Measurements from ENCODE around the gene KCNIP1.

KCNIP1 gene

DNA sequence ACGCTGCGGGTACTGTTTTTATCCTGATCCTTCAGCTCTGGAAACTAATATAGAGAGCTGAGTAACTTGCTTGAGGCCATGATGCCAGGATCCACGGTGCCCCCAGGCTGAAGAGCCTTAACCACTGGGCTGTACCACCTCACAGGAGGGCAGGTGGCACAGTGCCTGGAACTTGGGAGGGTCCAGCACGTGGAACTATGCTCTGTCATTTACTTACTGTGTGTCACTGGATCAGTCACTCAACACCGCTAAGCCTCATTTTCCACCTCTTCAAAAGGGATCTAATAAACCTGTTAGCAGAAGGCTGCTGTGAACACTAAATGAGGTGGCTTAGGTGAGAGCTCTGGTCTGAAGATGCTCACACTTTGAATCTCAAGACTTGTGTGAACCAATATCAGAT is 29.6 kb downstream of the KCNIP1 start:
- Histone ChIP-seq H3K4me1 (ENCODE audit: control insufficient read depth, insufficient read depth, low read length) (peaks cover 25% of the 10 kb centered on the region), H3K27ac (ENCODE audit: insufficient read depth, low read depth, low read length, poor library complexity, severe bottlenecking) (no peak overlapping the region), H3K27me3 (ENCODE audit: control insufficient read depth, insufficient read depth, low read length, poor library complexity, severe bottlenecking) (no peaks in the 10 kb centered on the region), H3K36me3 (ENCODE audit: control insufficient read depth, insufficient read depth, low read length) (no peaks in the 10 kb centered on the region), H3K4me3 (ENCODE audit: insufficient read depth, low read depth, low read length) (no peak overlapping the region), H3K9me3 (ENCODE audit: control insufficient read depth, low read length) (no peaks in the 10 kb centered on the region)
- 94 to 98% methylated on average over 5 of the region's 5 CpGs for WGBS, 2 experiments

- no peak overlapping the region for H3K4me3 ChIP-seq (ENCODE audit: insufficient read depth, low read depth, low read length)
- H3K9me3 ChIP-seq (ENCODE audit: control insufficient read depth, low read length): no peaks in the 10 kb centered on the region
- no peaks in the 10 kb centered on the region for H3K36me3 ChIP-seq (ENCODE audit: control insufficient read depth, insufficient read depth, low read length)
- H3K27ac ChIP-seq (ENCODE audit: insufficient read depth, low read depth, low read length, poor library complexity, severe bottlenecking): no peak overlapping the region
- H3K27me3 ChIP-seq (ENCODE audit: control insufficient read depth, insufficient read depth, low read length, poor library complexity, severe bottlenecking): no peaks in the 10 kb centered on the region
- 70 to 72% methylated on average over 2 of the region's 2 CpGs for WGBS, 2 experiments
- H3K4me1 ChIP-seq (ENCODE audit: control insufficient read depth, insufficient read depth, low read length): peaks cover 23% of the 10 kb centered on the region
These were observed 30.4 kb downstream of the KCNIP1 start for GRCh38 chr5:170534177-170534576.

GRCh38 chr5:170534941-170535340 is 31.1 kb downstream of the KCNIP1 start:
- Histone ChIP-seq H3K9me3 (ENCODE audit: control insufficient read depth, low read length) (no peaks in the 10 kb centered on the region), H3K36me3 (ENCODE audit: control insufficient read depth, insufficient read depth, low read length) (no peaks in the 10 kb centered on the region), H3K27me3 (ENCODE audit: control insufficient read depth, insufficient read depth, low read length, poor library complexity, severe bottlenecking) (no peaks in the 10 kb centered on the region), H3K4me3 (ENCODE audit: insufficient read depth, low read depth, low read length) (no peak overlapping the region), H3K27ac (ENCODE audit: insufficient read depth, low read depth, low read length, poor library complexity, severe bottlenecking) (no peak overlapping the region), H3K4me1 (ENCODE audit: control insufficient read depth, insufficient read depth, low read length) (peaks cover 23% of the 10 kb centered on the region)
- 58 to 62% methylated on average over 7 of the region's 7 CpGs for WGBS, 2 experiments

- H3K36me3 ChIP-seq (ENCODE audit: control insufficient read depth, insufficient read depth, low read length): no peaks in the 10 kb centered on the region
- H3K4me3 ChIP-seq (ENCODE audit: insufficient read depth, low read depth, low read length): no peak overlapping the region
- peaks cover 23% of the 10 kb centered on the region for H3K4me1 ChIP-seq (ENCODE audit: control insufficient read depth, insufficient read depth, low read length)
- H3K27me3 ChIP-seq (ENCODE audit: control insufficient read depth, insufficient read depth, low read length, poor library complexity, severe bottlenecking): no peaks in the 10 kb centered on the region
- H3K9me3 ChIP-seq (ENCODE audit: control insufficient read depth, low read length): no peaks in the 10 kb centered on the region
- no peak overlapping the region for H3K27ac ChIP-seq (ENCODE audit: insufficient read depth, low read depth, low read length, poor library complexity, severe bottlenecking)
- 80 to 93% methylated on average over 4 of the region's 4 CpGs for WGBS, 2 experiments
These were observed 32.7 kb downstream of the KCNIP1 start for GRCh38 chr5:170536525-170536924.

GRCh38 chr5:170537451-170538095 is 33.8 kb downstream of the KCNIP1 start:
- Histone ChIP-seq H3K27ac (ENCODE audit: insufficient read depth, low read depth, low read length, poor library complexity, severe bottlenecking) (no peak overlapping the region), H3K4me1 (ENCODE audit: control insufficient read depth, insufficient read depth, low read length) (peaks cover 18% of the 10 kb centered on the region), H3K4me3 (ENCODE audit: insufficient read depth, low read depth, low read length) (no peak overlapping the region), H3K27me3 (ENCODE audit: control insufficient read depth, insufficient read depth, low read length, poor library complexity, severe bottlenecking) (no peaks in the 10 kb centered on the region), H3K9me3 (ENCODE audit: control insufficient read depth, low read length) (no peaks in the 10 kb centered on the region), H3K36me3 (ENCODE audit: control insufficient read depth, insufficient read depth, low read length) (no peaks in the 10 kb centered on the region)
- WGBS, 2 experiments: 89 to 90% methylated on average over 8 of the region's 8 CpGs

DNA sequence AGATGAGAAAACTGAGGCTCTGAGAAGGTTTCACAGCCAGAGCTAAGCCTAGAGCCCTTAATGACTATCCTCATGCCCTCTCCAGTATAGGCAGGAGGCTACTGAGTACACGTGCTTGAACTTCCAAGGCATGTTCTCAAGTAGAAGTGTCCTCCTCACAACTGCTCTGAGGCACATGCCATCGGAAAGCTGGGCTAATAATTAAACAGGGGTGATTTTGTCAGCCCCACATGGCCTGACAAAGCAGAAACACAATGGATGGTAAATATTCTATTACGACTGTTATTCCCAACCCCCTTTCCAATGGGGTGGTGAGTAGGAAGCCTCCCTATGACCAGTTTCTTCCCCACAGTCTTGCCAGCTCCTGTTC is 34.3 kb downstream of the KCNIP1 start:
- Histone ChIP-seq H3K4me3 (ENCODE audit: insufficient read depth, low read depth, low read length) (no peak overlapping the region), H3K4me1 (ENCODE audit: control insufficient read depth, insufficient read depth, low read length) (peaks cover 13% of the 10 kb centered on the region), H3K9me3 (ENCODE audit: control insufficient read depth, low read length) (no peaks in the 10 kb centered on the region), H3K36me3 (ENCODE audit: control insufficient read depth, insufficient read depth, low read length) (no peaks in the 10 kb centered on the region), H3K27ac (ENCODE audit: insufficient read depth, low read depth, low read length, poor library complexity, severe bottlenecking) (no peak overlapping the region), H3K27me3 (ENCODE audit: control insufficient read depth, insufficient read depth, low read length, poor library complexity, severe bottlenecking) (no peaks in the 10 kb centered on the region)
- WGBS, 2 experiments: 85 to 94% methylated on average over 3 of the region's 3 CpGs

DNA sequence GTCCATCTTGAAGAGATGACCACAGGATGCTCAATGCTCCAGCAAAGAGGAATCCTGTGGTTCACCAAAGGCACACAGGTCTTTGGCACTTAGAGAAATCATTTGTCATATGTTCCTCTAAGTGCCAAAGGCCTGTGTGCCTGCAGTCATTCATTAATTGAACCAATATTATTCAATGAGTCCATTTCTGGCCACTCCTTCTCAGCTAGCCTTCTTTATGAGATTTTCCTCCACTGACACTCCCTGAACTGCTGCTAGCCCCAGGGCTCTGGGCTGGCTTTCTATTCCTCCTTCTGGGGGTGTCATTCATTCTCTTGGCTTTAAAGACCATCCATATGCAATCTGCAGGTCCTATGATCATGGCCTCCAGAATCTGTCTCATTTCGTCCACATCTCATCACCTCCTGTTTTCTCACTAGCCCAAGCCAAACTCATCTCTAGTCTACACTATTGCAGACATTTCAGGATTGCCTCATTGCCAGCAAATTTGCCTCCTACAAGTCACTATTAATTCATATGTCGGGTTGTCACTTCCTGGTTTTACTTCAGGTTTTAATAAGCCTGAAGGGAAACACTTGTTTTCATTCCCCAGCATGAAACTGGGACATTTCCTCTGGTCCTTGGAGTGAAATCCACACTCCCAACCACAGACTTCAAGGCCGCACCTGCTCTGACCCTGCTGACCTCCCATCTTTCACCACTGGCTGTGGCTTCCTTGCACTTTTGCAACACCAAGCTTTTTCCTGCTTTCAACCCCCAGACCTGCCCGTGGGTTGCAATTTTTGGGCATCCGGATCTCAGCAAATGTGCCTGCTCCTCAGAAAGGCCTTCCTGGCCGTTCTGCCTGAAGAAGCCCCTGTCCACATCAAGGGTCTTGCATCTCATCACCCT is 35.1 kb downstream of the KCNIP1 start:
- Histone ChIP-seq H3K9me3 (ENCODE audit: control insufficient read depth, low read length) (no peaks in the 10 kb centered on the region), H3K4me1 (ENCODE audit: control insufficient read depth, insufficient read depth, low read length) (peaks cover 9% of the 10 kb centered on the region), H3K36me3 (ENCODE audit: control insufficient read depth, insufficient read depth, low read length) (no peaks in the 10 kb centered on the region), H3K4me3 (ENCODE audit: insufficient read depth, low read depth, low read length) (no peak overlapping the region), H3K27me3 (ENCODE audit: control insufficient read depth, insufficient read depth, low read length, poor library complexity, severe bottlenecking) (no peaks in the 10 kb centered on the region), H3K27ac (ENCODE audit: insufficient read depth, low read depth, low read length, poor library complexity, severe bottlenecking) (no peak overlapping the region)
- WGBS, 2 experiments: 92 to 94% methylated on average over 6 of the region's 6 CpGs

GRCh38 chr5:170540271-170540670 is 36.5 kb downstream of the KCNIP1 start:
- Histone ChIP-seq H3K27ac (ENCODE audit: insufficient read depth, low read depth, low read length, poor library complexity, severe bottlenecking) (no peak overlapping the region), H3K36me3 (ENCODE audit: control insufficient read depth, insufficient read depth, low read length) (no peaks in the 10 kb centered on the region), H3K4me1 (ENCODE audit: control insufficient read depth, insufficient read depth, low read length) (peaks cover 1% of the 10 kb centered on the region), H3K4me3 (ENCODE audit: insufficient read depth, low read depth, low read length) (no peak overlapping the region), H3K9me3 (ENCODE audit: control insufficient read depth, low read length) (no peaks in the 10 kb centered on the region), H3K27me3 (ENCODE audit: control insufficient read depth, insufficient read depth, low read length, poor library complexity, severe bottlenecking) (no peaks in the 10 kb centered on the region)
- 88 to 100% methylated on average over 1 of the region's 1 CpG for WGBS, 2 experiments

- H3K9me3 ChIP-seq (ENCODE audit: control insufficient read depth, low read length): no peaks in the 10 kb centered on the region
- no peaks in the 10 kb centered on the region for H3K4me1 ChIP-seq (ENCODE audit: control insufficient read depth, insufficient read depth, low read length)
- no peak overlapping the region for H3K4me3 ChIP-seq (ENCODE audit: insufficient read depth, low read depth, low read length)
- no peaks in the 10 kb centered on the region for H3K27me3 ChIP-seq (ENCODE audit: control insufficient read depth, insufficient read depth, low read length, poor library complexity, severe bottlenecking)
- 96 to 97% methylated on average over 1 of the region's 1 CpG for WGBS, 2 experiments
- H3K27ac ChIP-seq (ENCODE audit: insufficient read depth, low read depth, low read length, poor library complexity, severe bottlenecking): no peak overlapping the region
- no peaks in the 10 kb centered on the region for H3K36me3 ChIP-seq (ENCODE audit: control insufficient read depth, insufficient read depth, low read length)
These were observed 37.4 kb downstream of the KCNIP1 start for GRCh38 chr5:170541146-170541769.

- H3K36me3 ChIP-seq (ENCODE audit: control insufficient read depth, insufficient read depth, low read length): no peaks in the 10 kb centered on the region
- 72 to 81% methylated on average over 4 to 6 of the region's 8 CpGs for WGBS, 2 experiments
- H3K9me3 ChIP-seq (ENCODE audit: control insufficient read depth, low read length): no peaks in the 10 kb centered on the region
- no peaks in the 10 kb centered on the region for H3K4me1 ChIP-seq (ENCODE audit: control insufficient read depth, insufficient read depth, low read length)
- H3K27ac ChIP-seq (ENCODE audit: insufficient read depth, low read depth, low read length, poor library complexity, severe bottlenecking): no peak overlapping the region
- no peaks in the 10 kb centered on the region for H3K27me3 ChIP-seq (ENCODE audit: control insufficient read depth, insufficient read depth, low read length, poor library complexity, severe bottlenecking)
- H3K4me3 ChIP-seq (ENCODE audit: insufficient read depth, low read depth, low read length): no peak overlapping the region
These were observed 39.0 kb downstream of the KCNIP1 start for GRCh38 chr5:170542691-170543293.
